WTC11 (cell line): ENCODE measurements around the gene CACNA1B. TPM values are rescaled to one million over a fixed set of nuclear protein-coding genes. Genes with fewer than 3 reads are reported as not detected.

Experiments
- ATAC-seq: fragments of 200-7000 bp; cut with Tn5 transposase; 2 replicates; pipeline ENCODE4 v1.10.0; 2021; ENCODE audit warnings: mild to moderate bottlenecking, moderate library complexity
- CTCF ChIA-PET: fragments of 300-600 bp; sonication (Branson Sonifier 250); formaldehyde crosslinking; loops from one replicate; lab custom pipeline; 2021; ENCODE audit warnings: antibody characterized with exemption; lab: Charles Lee
- POLR2A ChIA-PET: fragments of 350-600 bp; sonication (Branson Sonifier 250); formaldehyde crosslinking; loops from one replicate; lab custom pipeline; 2021; ENCODE audit warnings: antibody characterized with exemption; lab: Charles Lee
- DNase-seq: peaks from one replicate; pipeline ENCODE4 v3.0.0; 2021; ENCODE audit warnings: low spot score
- H3K27ac Mint-ChIP-seq: 2 replicates; pipeline ENCODE4 v1.8.0; 2021; ENCODE audit warnings: mixed read lengths
- H3K27me3 Mint-ChIP-seq: 2 replicates; pipeline ENCODE4 v1.8.0; 2021; ENCODE audit warnings: low read depth, mild to moderate bottlenecking, moderate library complexity, mixed read lengths
- H3K36me3 Mint-ChIP-seq: 2 replicates; pipeline ENCODE4 v1.8.0; 2021; ENCODE audit warnings: mixed read lengths
- H3K4me1 Mint-ChIP-seq: 2 replicates; pipeline ENCODE4 v1.8.0; 2022; ENCODE audit warnings: mixed read lengths
- H3K4me3 Mint-ChIP-seq: 2 replicates; pipeline ENCODE4 v1.8.0; 2021; ENCODE audit warnings: mild to moderate bottlenecking, moderate library complexity, mixed read lengths
- H3K9me3 Mint-ChIP-seq: 2 replicates; pipeline ENCODE4 v1.8.0; 2021; ENCODE audit warnings: mixed read lengths
- ELF4 ChIP-seq: sonication (generic); formaldehyde crosslinking; IDR thresholded peaks from 2 replicates; pipeline ENCODE4 v1.8.1; 2022; ENCODE audit warnings: low read depth, mild to moderate bottlenecking, moderate library complexity, missing genetic modification reagents
- ESRRA ChIP-seq: sonication (generic); formaldehyde crosslinking; IDR thresholded peaks from 2 replicates; pipeline ENCODE4 v1.8.1; 2022; ENCODE audit warnings: mild to moderate bottlenecking, missing genetic modification reagents, borderline replicate concordance
- FOXJ3 ChIP-seq: sonication (generic); formaldehyde crosslinking; IDR thresholded peaks from 2 replicates; pipeline ENCODE4 v1.9.0; 2021; ENCODE audit warnings: missing genetic modification reagents, mild to moderate bottlenecking, borderline replicate concordance
- GTF2I ChIP-seq: fragments of 250-450 bp; sonication (Bioruptor Pico); conservative IDR thresholded peaks from 2 replicates; pipeline ENCODE4 v1.4.0; 2021; ENCODE audit warnings: mild to moderate bottlenecking
- HMGA2 ChIP-seq: fragments of 250-450 bp; sonication (Bioruptor Pico); IDR thresholded peaks from 2 replicates; pipeline ENCODE4 v1.4.0; 2021; ENCODE audit warnings: mild to moderate bottlenecking, moderate library complexity
- MXD4 ChIP-seq: fragments of 250-450 bp; sonication (Bioruptor Pico); IDR thresholded peaks from 2 replicates; pipeline ENCODE4 v1.8.0; 2021; ENCODE audit warnings: mild to moderate bottlenecking, moderate library complexity, borderline replicate concordance
- NFYB ChIP-seq: sonication (generic); formaldehyde crosslinking; conservative IDR thresholded peaks from 2 replicates; pipeline ENCODE4 v1.8.0; 2022; ENCODE audit warnings: low read depth, missing genetic modification reagents
- OVOL2 ChIP-seq: fragments of 250-450 bp; sonication (Bioruptor Pico); IDR thresholded peaks from 2 replicates; pipeline ENCODE4 v1.9.0; 2021; ENCODE audit warnings: mild to moderate bottlenecking, borderline replicate concordance
- ZBTB21 ChIP-seq: sonication (generic); formaldehyde crosslinking; IDR thresholded peaks from 2 replicates; pipeline ENCODE4 v1.8.1; 2023; ENCODE audit warnings: mild to moderate bottlenecking, missing genetic modification reagents, borderline replicate concordance
- ZNF396 ChIP-seq: fragments of 250-450 bp; sonication (Bioruptor Pico); IDR thresholded peaks from 2 replicates; pipeline ENCODE4 v1.8.0; 2021; ENCODE audit warnings: mild to moderate bottlenecking, moderate library complexity, borderline replicate concordance
- total RNA-seq: library from RNA; stranded (reverse); gene quantifications from 3 replicates; pipeline ENCODE4 v1.2.3, GENCODE V29; 2021
- TF ChIP-seq, protein P1 (sequence below): sonication (generic); formaldehyde crosslinking; IDR thresholded peaks from 2 replicates; pipeline ENCODE4 v1.8.0; 2022; ENCODE audit warnings: mild to moderate bottlenecking, missing genetic modification reagents
- TF ChIP-seq, protein P2 (sequence below): fragments of 250-450 bp; sonication (Bioruptor Pico); IDR thresholded peaks from 2 replicates; pipeline ENCODE4 v1.8.0; 2021; ENCODE audit warnings: mild to moderate bottlenecking
- TF ChIP-seq, protein P3 (sequence below): sonication (generic); formaldehyde crosslinking; IDR thresholded peaks from 2 replicates; pipeline ENCODE4 v1.8.1; 2022; ENCODE audit warnings: mild to moderate bottlenecking, missing genetic modification reagents, moderate library complexity, borderline replicate concordance
- TF ChIP-seq, protein P4 (sequence below): sonication (generic); formaldehyde crosslinking; IDR thresholded peaks from 2 replicates; pipeline ENCODE4 v1.8.1; 2023; ENCODE audit warnings: mild to moderate bottlenecking, missing genetic modification reagents, moderate library complexity
- TF ChIP-seq, protein P5 (sequence below): sonication (generic); formaldehyde crosslinking; IDR thresholded peaks from 2 replicates; pipeline ENCODE4 v1.8.1; 2023; ENCODE audit warnings: mild to moderate bottlenecking, missing genetic modification reagents, moderate library complexity
- TF ChIP-seq, protein P6 (sequence below): sonication (generic); formaldehyde crosslinking; IDR thresholded peaks from 2 replicates; pipeline ENCODE4 v1.8.0; 2023; ENCODE audit warnings: missing genetic modification reagents, mild to moderate bottlenecking, borderline replicate concordance
- TF ChIP-seq, protein P7 (sequence below): fragments of 200-600 bp; IDR thresholded peaks from 2 replicates; pipeline ENCODE4 v1.8.0; 2022; ENCODE audit warnings: antibody characterized with exemption
- TF ChIP-seq, protein P8 (sequence below): sonication (generic); formaldehyde crosslinking; IDR thresholded peaks from 2 replicates; pipeline ENCODE4 v1.8.0; 2022; ENCODE audit warnings: mild to moderate bottlenecking, missing genetic modification reagents
- TF ChIP-seq, protein P9 (sequence below): sonication (generic); formaldehyde crosslinking; IDR thresholded peaks from 2 replicates; pipeline ENCODE4 v1.8.0; 2022; ENCODE audit warnings: mild to moderate bottlenecking, missing genetic modification reagents

The CACNA1B gene
- total RNA-seq, 1 experiment from 2014 or later = 8.4 TPM

DNA sequence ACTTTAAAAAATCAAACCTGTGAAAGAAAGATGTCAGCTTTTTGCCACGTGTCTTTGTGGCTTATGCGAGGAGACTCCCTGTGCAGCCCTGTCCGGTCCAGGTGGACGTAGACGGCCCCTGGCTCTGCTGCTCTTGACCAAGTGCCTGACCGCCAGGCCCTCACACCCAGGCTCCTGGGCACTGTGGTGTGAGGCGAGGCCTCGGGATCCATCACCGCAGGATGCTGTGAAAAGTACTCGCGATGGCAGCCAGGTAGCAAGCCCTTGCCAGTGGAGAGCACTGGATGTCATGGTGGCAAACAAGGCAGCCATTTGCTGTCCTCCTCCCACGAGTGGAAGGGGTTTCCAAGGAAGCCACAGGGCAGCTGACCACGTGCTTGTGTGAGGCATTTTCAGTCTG is 245.1 kb downstream of the CACNA1B start:
- DNase-seq (no peak), ATAC-seq (no peak)
- Mint-ChIP-seq H3K4me1 (no peaks in the 10 kb centered on the region), H3K27ac (no peak overlapping the region), H3K36me3 (peaks cover 55% of the 10 kb centered on the region), H3K27me3 (peaks cover 8% of the 10 kb centered on the region; the same call in 1 of the 2 replicates), H3K4me3 (no peak overlapping the region), H3K9me3 (peaks cover 48% of the 10 kb centered on the region)
- ChIA-PET POLR2A (no interaction called here), CTCF (no interaction called here)
- no peak for TF ChIP-seq OVOL2
- no peak for TF ChIP-seq ZBTB21
- TF ChIP-seq, protein P1, sequence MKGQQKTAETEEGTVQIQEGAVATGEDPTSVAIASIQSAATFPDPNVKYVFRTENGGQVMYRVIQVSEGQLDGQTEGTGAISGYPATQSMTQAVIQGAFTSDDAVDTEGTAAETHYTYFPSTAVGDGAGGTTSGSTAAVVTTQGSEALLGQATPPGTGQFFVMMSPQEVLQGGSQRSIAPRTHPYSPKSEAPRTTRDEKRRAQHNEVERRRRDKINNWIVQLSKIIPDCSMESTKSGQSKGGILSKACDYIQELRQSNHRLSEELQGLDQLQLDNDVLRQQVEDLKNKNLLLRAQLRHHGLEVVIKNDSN (CRISPR knock-in tag) = no peak
- TF ChIP-seq, protein P2, sequence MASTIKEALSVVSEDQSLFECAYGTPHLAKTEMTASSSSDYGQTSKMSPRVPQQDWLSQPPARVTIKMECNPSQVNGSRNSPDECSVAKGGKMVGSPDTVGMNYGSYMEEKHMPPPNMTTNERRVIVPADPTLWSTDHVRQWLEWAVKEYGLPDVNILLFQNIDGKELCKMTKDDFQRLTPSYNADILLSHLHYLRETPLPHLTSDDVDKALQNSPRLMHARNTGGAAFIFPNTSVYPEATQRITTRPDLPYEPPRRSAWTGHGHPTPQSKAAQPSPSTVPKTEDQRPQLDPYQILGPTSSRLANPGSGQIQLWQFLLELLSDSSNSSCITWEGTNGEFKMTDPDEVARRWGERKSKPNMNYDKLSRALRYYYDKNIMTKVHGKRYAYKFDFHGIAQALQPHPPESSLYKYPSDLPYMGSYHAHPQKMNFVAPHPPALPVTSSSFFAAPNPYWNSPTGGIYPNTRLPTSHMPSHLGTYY (CRISPR knock-in tag) = no peak
- TF ChIP-seq ESRRA (CRISPR knock-in tag) = no peak
- TF ChIP-seq ZNF396 (CRISPR knock-in tag) = no peak
- TF ChIP-seq, protein P3, sequence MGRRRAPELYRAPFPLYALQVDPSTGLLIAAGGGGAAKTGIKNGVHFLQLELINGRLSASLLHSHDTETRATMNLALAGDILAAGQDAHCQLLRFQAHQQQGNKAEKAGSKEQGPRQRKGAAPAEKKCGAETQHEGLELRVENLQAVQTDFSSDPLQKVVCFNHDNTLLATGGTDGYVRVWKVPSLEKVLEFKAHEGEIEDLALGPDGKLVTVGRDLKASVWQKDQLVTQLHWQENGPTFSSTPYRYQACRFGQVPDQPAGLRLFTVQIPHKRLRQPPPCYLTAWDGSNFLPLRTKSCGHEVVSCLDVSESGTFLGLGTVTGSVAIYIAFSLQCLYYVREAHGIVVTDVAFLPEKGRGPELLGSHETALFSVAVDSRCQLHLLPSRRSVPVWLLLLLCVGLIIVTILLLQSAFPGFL (CRISPR knock-in tag) = no peak
- no peak for TF ChIP-seq MXD4
- TF ChIP-seq, protein P4, sequence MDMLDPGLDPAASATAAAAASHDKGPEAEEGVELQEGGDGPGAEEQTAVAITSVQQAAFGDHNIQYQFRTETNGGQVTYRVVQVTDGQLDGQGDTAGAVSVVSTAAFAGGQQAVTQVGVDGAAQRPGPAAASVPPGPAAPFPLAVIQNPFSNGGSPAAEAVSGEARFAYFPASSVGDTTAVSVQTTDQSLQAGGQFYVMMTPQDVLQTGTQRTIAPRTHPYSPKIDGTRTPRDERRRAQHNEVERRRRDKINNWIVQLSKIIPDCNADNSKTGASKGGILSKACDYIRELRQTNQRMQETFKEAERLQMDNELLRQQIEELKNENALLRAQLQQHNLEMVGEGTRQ (CRISPR knock-in tag) = no peak
- TF ChIP-seq, protein P5, sequence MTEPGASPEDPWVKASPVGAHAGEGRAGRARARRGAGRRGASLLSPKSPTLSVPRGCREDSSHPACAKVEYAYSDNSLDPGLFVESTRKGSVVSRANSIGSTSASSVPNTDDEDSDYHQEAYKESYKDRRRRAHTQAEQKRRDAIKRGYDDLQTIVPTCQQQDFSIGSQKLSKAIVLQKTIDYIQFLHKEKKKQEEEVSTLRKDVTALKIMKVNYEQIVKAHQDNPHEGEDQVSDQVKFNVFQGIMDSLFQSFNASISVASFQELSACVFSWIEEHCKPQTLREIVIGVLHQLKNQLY (CRISPR knock-in tag) = no peak
- TF ChIP-seq, protein P6, sequence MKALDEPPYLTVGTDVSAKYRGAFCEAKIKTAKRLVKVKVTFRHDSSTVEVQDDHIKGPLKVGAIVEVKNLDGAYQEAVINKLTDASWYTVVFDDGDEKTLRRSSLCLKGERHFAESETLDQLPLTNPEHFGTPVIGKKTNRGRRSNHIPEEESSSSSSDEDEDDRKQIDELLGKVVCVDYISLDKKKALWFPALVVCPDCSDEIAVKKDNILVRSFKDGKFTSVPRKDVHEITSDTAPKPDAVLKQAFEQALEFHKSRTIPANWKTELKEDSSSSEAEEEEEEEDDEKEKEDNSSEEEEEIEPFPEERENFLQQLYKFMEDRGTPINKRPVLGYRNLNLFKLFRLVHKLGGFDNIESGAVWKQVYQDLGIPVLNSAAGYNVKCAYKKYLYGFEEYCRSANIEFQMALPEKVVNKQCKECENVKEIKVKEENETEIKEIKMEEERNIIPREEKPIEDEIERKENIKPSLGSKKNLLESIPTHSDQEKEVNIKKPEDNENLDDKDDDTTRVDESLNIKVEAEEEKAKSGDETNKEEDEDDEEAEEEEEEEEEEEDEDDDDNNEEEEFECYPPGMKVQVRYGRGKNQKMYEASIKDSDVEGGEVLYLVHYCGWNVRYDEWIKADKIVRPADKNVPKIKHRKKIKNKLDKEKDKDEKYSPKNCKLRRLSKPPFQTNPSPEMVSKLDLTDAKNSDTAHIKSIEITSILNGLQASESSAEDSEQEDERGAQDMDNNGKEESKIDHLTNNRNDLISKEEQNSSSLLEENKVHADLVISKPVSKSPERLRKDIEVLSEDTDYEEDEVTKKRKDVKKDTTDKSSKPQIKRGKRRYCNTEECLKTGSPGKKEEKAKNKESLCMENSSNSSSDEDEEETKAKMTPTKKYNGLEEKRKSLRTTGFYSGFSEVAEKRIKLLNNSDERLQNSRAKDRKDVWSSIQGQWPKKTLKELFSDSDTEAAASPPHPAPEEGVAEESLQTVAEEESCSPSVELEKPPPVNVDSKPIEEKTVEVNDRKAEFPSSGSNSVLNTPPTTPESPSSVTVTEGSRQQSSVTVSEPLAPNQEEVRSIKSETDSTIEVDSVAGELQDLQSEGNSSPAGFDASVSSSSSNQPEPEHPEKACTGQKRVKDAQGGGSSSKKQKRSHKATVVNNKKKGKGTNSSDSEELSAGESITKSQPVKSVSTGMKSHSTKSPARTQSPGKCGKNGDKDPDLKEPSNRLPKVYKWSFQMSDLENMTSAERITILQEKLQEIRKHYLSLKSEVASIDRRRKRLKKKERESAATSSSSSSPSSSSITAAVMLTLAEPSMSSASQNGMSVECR (CRISPR knock-in tag) = no peak
- TF ChIP-seq FOXJ3 (CRISPR knock-in tag) = no peak

DNA sequence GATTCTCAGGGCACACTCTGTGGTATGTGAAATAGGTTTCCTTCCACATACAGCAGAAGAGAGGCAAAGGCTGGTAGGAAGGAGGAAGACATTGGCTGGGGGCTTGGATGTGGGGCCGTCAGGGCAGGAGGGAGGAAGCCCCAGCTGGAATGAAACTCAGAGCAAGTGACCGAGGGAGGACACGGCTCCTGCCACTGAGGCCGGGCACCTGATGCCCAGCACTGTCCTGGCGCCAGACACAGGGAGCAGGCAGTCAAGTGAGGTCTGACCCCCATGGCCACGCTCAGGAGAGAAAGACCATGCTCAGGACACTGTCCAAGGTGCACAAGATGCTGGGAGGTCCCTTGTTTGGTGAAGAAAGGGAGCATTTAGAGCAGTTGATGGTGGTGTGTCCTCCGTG is 245.5 kb downstream of the CACNA1B start:
- H3K27me3 Mint-ChIP-seq = peaks cover 8% of the 10 kb centered on the region; the same call in 1 of the 2 replicates
- CTCF ChIA-PET = no interaction called here
- peaks cover 48% of the 10 kb centered on the region for H3K9me3 Mint-ChIP-seq
- no peak for ATAC-seq
- peaks cover 53% of the 10 kb centered on the region for H3K36me3 Mint-ChIP-seq
- H3K27ac Mint-ChIP-seq = no peak overlapping the region
- POLR2A ChIA-PET = no interaction called here
- H3K4me3 Mint-ChIP-seq = no peak overlapping the region
- DNase-seq = no peak
- H3K4me1 Mint-ChIP-seq = no peaks in the 10 kb centered on the region
- TF ChIP-seq HMGA2 = no peak
- TF ChIP-seq, protein P7, sequence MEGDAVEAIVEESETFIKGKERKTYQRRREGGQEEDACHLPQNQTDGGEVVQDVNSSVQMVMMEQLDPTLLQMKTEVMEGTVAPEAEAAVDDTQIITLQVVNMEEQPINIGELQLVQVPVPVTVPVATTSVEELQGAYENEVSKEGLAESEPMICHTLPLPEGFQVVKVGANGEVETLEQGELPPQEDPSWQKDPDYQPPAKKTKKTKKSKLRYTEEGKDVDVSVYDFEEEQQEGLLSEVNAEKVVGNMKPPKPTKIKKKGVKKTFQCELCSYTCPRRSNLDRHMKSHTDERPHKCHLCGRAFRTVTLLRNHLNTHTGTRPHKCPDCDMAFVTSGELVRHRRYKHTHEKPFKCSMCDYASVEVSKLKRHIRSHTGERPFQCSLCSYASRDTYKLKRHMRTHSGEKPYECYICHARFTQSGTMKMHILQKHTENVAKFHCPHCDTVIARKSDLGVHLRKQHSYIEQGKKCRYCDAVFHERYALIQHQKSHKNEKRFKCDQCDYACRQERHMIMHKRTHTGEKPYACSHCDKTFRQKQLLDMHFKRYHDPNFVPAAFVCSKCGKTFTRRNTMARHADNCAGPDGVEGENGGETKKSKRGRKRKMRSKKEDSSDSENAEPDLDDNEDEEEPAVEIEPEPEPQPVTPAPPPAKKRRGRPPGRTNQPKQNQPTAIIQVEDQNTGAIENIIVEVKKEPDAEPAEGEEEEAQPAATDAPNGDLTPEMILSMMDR = no peak
- TF ChIP-seq, protein P8, sequence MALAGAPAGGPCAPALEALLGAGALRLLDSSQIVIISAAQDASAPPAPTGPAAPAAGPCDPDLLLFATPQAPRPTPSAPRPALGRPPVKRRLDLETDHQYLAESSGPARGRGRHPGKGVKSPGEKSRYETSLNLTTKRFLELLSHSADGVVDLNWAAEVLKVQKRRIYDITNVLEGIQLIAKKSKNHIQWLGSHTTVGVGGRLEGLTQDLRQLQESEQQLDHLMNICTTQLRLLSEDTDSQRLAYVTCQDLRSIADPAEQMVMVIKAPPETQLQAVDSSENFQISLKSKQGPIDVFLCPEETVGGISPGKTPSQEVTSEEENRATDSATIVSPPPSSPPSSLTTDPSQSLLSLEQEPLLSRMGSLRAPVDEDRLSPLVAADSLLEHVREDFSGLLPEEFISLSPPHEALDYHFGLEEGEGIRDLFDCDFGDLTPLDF (CRISPR knock-in tag) = no peak
- TF ChIP-seq GTF2I (CRISPR knock-in tag) = no peak
- no peak for TF ChIP-seq ELF4 (CRISPR knock-in tag)
- TF ChIP-seq NFYB = no peak
- TF ChIP-seq, protein P2 (CRISPR knock-in tag) = no peak
- TF ChIP-seq, protein P9, sequence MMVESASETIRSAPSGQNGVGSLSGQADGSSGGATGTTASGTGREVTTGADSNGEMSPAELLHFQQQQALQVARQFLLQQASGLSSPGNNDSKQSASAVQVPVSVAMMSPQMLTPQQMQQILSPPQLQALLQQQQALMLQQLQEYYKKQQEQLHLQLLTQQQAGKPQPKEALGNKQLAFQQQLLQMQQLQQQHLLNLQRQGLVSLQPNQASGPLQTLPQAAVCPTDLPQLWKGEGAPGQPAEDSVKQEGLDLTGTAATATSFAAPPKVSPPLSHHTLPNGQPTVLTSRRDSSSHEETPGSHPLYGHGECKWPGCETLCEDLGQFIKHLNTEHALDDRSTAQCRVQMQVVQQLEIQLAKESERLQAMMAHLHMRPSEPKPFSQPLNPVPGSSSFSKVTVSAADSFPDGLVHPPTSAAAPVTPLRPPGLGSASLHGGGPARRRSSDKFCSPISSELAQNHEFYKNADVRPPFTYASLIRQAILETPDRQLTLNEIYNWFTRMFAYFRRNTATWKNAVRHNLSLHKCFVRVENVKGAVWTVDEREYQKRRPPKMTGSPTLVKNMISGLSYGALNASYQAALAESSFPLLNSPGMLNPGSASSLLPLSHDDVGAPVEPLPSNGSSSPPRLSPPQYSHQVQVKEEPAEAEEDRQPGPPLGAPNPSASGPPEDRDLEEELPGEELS (CRISPR knock-in tag) = no peak
